ENCODE measurements around the gene PRKCH.

Gene PRKCH

DNA sequence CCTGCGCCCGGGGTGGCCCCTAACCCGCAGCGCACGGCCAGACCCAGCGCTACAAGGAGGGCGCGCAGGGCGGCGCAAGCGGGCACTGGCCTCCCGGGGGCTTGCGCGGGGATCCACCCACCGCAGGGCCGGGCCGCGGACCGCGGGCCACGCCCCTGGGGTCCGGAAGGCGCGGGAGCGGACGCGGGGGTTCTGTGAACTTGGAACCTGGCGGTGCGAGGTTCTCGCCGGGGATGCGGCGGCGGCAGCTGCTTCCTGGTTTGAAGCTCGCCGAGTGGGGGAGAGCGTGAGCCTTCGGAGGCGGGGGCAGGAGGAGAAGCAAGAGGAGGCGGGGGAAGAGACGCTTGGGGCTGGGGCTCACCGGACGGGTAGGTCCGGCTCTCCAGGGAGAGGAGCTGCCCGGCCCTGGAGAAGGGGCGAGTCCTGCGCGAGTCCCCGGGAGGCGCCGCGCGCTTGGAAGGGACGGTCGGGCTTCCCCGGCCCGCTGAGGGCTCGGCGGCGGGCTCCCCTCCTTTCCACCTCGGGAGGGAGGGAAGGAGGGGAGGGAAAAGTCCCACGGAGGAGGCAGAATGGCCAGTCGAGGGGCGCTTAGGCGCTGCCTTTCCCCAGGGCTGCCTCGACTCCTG lies at the start of gene PRKCH:
TSS of gene PRKCH (plus strand) at position 195 of the 626 bp plus-strand sequence. CDS start 523 bp downstream, outside the sequence.
- no peaks in the 10 kb centered on the region for H3K36me3 ChIP-seq (ENCODE audit: insufficient read depth, low read length)
- peaks cover 30% of the 10 kb centered on the region for H3K27me3 ChIP-seq (ENCODE audit: insufficient read depth, low read length)
- peak within 1 kb of the TSS; percentile 86 for H3K4me3 ChIP-seq (ENCODE audit: low read depth, low read length)
- H3K4me1 ChIP-seq (ENCODE audit: control insufficient read depth, insufficient read depth, low read length, unreplicated experiment), result peaks cover 4% of the 10 kb centered on the region
- H3K79me2 ChIP-seq (ENCODE audit: control insufficient read depth, insufficient read depth, low read length, unreplicated experiment), result no peaks in the 10 kb centered on the region
- peak within 1 kb of the TSS; percentile 86 for H2AFZ ChIP-seq (ENCODE audit: low read length, unreplicated experiment)
- no peak within 1 kb of the TSS for H3K27ac ChIP-seq (ENCODE audit: low read depth, low read length)

DNA sequence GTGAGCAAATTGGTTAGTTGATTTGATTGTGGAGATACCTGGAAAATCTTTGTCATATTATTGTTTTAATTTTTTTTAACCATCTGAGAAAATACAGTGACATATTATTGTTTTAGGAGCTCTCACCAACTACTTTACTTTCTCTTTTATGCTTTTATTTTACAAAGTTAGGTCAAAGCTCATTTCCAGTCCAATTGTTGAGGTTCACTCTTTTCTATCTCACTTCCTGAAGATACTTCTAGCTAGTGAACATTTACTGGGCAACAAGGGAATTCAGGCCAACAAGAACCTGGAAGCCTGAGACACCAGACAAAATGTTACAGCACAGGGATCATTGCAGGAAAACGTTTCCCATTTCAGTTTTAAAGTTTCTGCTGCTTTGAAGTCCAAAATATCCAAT lies 44.1 kb upstream of the PRKCH start:
- no peaks in the 10 kb centered on the region for H3K4me1 ChIP-seq (ENCODE audit: control insufficient read depth, insufficient read depth, low read length, unreplicated experiment)
- no peaks in the 10 kb centered on the region for H3K36me3 ChIP-seq (ENCODE audit: insufficient read depth, low read length)
- H3K79me2 ChIP-seq (ENCODE audit: control insufficient read depth, insufficient read depth, low read length, unreplicated experiment), result no peaks in the 10 kb centered on the region
- no peak overlapping the region for H3K27ac ChIP-seq (ENCODE audit: low read depth, low read length)
- no peak overlapping the region for H2AFZ ChIP-seq (ENCODE audit: low read length, unreplicated experiment)
- H3K27me3 ChIP-seq (ENCODE audit: insufficient read depth, low read length), result peaks cover 31% of the 10 kb centered on the region
- H3K4me3 ChIP-seq (ENCODE audit: low read depth, low read length), result no peak overlapping the region

DNA sequence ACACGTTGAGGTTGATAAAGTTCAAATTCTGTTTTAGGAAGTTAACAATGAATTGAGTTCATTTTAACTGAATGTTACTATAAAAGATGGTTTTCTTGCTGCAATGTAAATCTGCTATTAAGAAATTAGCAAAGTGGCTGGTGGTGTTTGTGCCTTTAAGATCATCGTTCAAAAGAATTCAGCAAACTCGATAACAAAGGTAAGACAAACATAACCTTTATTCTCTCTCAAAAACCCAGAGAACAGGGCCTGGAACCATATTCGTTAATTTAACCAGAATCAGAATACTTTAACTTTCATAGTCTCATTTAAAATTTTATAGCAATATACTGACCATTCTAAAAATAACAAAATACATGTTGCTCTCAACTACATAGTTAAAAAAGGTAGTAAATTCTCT lies 43.6 kb upstream of the PRKCH start:
- no peaks in the 10 kb centered on the region for H3K4me1 ChIP-seq (ENCODE audit: control insufficient read depth, insufficient read depth, low read length, unreplicated experiment)
- no peak overlapping the region for H3K4me3 ChIP-seq (ENCODE audit: low read depth, low read length)
- H3K27ac ChIP-seq (ENCODE audit: low read depth, low read length), result no peak overlapping the region
- no peaks in the 10 kb centered on the region for H3K36me3 ChIP-seq (ENCODE audit: insufficient read depth, low read length)
- no peaks in the 10 kb centered on the region for H3K79me2 ChIP-seq (ENCODE audit: control insufficient read depth, insufficient read depth, low read length, unreplicated experiment)
- no peak overlapping the region for H2AFZ ChIP-seq (ENCODE audit: low read length, unreplicated experiment)
- peaks cover 31% of the 10 kb centered on the region for H3K27me3 ChIP-seq (ENCODE audit: insufficient read depth, low read length)

DNA sequence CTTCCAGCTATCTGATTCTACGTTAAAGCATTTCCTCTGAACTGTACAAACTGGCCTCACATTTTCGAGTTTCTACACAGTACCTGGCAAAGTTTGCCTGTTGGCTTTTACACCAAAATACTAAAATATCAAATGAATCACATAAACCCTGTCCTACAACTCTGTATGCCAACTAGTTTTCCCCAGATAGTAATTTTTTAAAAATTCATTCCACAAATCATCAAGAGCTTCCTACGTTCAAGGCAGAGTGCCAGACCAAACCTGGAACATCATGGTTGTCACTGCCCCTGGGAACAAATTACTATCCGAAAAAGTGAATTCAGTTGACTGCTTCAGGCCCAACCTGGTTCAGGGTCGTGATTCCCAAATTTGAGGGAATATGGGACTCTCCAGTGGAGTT lies 42.3 kb upstream of the PRKCH start:
- Histone ChIP-seq H2AFZ (ENCODE audit: low read length, unreplicated experiment) (no peak overlapping the region), H3K27me3 (ENCODE audit: insufficient read depth, low read length) (peaks cover 31% of the 10 kb centered on the region), H3K79me2 (ENCODE audit: control insufficient read depth, insufficient read depth, low read length, unreplicated experiment) (no peaks in the 10 kb centered on the region), H3K4me1 (ENCODE audit: control insufficient read depth, insufficient read depth, low read length, unreplicated experiment) (no peaks in the 10 kb centered on the region), H3K4me3 (ENCODE audit: low read depth, low read length) (no peak overlapping the region), H3K36me3 (ENCODE audit: insufficient read depth, low read length) (no peaks in the 10 kb centered on the region), H3K27ac (ENCODE audit: low read depth, low read length) (no peak overlapping the region)

DNA sequence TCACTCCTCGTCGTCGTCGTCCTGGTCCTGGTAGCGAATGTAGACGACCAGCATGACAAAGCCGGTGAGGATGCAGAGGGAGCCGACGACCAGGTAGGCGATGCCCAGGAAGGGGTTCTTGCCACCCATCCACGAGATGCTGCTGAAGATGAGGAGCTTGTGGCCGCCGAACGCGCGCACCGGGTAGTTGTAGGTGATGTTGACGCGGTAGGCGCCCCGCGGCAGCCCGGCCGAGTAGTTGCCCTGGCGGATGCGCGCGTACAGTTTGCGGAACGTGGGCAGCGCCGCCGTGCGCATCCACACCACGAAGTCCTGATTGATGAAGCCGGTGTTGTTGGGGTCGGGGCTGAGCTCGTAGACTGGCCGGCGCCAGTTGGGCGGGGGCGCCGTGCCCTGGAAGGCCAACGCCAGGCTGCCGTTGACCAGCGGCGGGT lies 41.3 kb upstream of the PRKCH start:
- H3K27ac ChIP-seq (ENCODE audit: low read depth, low read length), result no peak overlapping the region
- peak overlapping the region; percentile 77 for H2AFZ ChIP-seq (ENCODE audit: low read length, unreplicated experiment)
- peaks cover 2% of the 10 kb centered on the region for H3K4me1 ChIP-seq (ENCODE audit: control insufficient read depth, insufficient read depth, low read length, unreplicated experiment)
- no peaks in the 10 kb centered on the region for H3K79me2 ChIP-seq (ENCODE audit: control insufficient read depth, insufficient read depth, low read length, unreplicated experiment)
- H3K36me3 ChIP-seq (ENCODE audit: insufficient read depth, low read length), result no peaks in the 10 kb centered on the region
- peak overlapping the region; percentile 74 for H3K4me3 ChIP-seq (ENCODE audit: low read depth, low read length)
- peaks cover 31% of the 10 kb centered on the region for H3K27me3 ChIP-seq (ENCODE audit: insufficient read depth, low read length)

DNA sequence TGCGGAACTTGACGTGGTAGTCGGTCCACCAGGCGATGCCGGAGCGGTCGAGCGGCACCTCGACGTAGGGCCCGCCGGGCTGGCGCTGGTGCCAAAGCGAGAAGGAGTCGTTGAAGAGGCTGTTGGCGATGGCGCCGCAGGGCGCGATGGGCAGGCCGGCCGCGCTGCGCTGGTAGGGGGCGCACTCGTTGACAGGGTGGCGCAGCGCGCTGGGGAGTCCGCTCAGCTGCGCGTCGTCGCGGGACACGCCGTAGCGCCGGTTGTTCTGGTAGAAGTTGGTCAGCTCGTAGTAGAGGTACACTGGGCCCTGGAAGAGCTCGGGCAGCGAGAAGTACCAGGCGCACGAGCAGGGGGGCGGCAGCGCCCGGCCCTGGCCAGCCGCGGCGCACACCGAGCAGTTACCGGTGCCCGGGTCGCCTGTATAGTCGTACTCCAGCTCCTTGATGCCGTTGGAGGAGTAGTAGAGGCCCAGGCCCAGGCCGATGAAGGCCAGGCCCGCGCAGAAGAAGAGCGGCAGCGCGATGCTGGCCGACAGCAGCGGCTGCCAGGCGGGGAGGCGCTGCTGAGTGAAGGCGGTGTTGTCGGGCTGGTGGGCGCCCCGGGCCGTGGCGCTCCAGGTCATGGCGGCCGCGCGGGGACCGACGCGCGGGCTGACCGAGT lies 40.7 kb upstream of the PRKCH start:
- Histone ChIP-seq H3K27me3 (ENCODE audit: insufficient read depth, low read length) (peaks cover 29% of the 10 kb centered on the region), H3K27ac (ENCODE audit: low read depth, low read length) (no peak overlapping the region), H3K4me3 (ENCODE audit: low read depth, low read length) (peak overlapping the region; percentile 74), H2AFZ (ENCODE audit: low read length, unreplicated experiment) (peak overlapping the region; percentile 77), H3K36me3 (ENCODE audit: insufficient read depth, low read length) (no peaks in the 10 kb centered on the region), H3K79me2 (ENCODE audit: control insufficient read depth, insufficient read depth, low read length, unreplicated experiment) (no peaks in the 10 kb centered on the region), H3K4me1 (ENCODE audit: control insufficient read depth, insufficient read depth, low read length, unreplicated experiment) (peaks cover 8% of the 10 kb centered on the region)

DNA sequence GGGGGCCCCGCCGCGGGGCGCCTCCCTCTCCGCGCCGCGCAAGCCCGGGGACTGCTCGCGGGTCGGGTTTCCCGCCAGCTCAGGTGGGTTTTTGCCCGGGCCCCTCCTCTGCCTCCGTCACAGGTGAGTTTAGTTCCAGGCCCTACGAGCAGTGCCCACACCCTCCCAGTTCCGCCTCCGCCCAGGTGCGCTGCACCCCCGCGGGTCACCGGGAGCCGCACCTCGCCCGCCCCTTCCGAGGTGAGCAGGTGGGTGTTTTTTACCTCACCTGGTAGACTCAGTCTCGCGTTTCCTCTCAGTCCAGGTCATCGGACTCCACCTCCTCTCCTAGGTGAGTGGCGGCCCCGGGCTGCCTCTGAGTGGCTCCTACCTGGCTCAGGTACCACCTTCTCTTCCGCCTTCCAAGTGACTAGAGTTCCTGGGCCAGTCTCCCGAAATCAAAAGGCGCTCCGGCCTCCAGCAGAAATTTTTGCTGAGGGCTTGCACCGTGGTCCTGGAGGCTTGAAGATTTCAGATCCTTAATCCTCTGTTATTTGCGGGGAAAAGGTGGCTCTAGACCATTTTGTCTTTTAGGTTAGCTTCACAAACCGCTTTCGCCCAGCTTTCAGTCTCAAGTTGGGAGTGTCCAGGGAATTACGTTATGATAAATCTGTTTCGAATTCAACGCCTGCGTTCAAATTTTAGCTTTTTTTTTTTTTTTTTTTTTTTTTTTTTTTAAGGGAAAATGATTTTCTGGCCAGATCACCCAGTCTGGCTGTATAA lies 40.0 kb upstream of the PRKCH start, which contains the start of gene TMEM30B:
TSS of gene TMEM30B (minus strand) at position 153 of the 762 bp plus-strand sequence. CDS start 191 bp downstream, outside the sequence.
- Histone ChIP-seq H3K27ac (ENCODE audit: low read depth, low read length) (no peak within 1 kb of the TSS), H3K4me3 (ENCODE audit: low read depth, low read length) (peak within 1 kb of the TSS; percentile 74), H3K27me3 (ENCODE audit: insufficient read depth, low read length) (peaks cover 28% of the 10 kb centered on the region), H3K4me1 (ENCODE audit: control insufficient read depth, insufficient read depth, low read length, unreplicated experiment) (peaks cover 13% of the 10 kb centered on the region), H2AFZ (ENCODE audit: low read length, unreplicated experiment) (peak within 1 kb of the TSS; percentile 77), H3K36me3 (ENCODE audit: insufficient read depth, low read length) (no peaks in the 10 kb centered on the region), H3K79me2 (ENCODE audit: control insufficient read depth, insufficient read depth, low read length, unreplicated experiment) (no peaks in the 10 kb centered on the region)

DNA sequence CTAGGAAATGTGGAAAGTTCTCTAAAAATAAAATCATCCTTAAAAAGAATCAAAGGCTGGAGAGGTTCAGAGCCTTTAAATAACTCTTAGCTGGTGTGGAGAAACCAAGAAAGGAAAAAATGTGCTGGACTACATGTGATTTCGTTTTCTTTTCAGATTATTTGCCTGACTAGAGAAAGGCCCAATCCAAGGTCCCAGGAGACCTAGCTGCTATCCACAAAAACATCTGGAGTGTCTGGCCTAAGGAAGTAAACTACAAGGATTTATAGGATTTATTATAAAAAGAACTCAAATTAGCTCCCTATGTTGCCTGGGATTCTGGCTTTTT lies 39.5 kb upstream of the PRKCH start:
- Histone ChIP-seq H3K27ac (ENCODE audit: low read depth, low read length) (no peak overlapping the region), H3K4me3 (ENCODE audit: low read depth, low read length) (no peak overlapping the region), H3K79me2 (ENCODE audit: control insufficient read depth, insufficient read depth, low read length, unreplicated experiment) (no peaks in the 10 kb centered on the region), H3K27me3 (ENCODE audit: insufficient read depth, low read length) (peaks cover 28% of the 10 kb centered on the region), H3K36me3 (ENCODE audit: insufficient read depth, low read length) (no peaks in the 10 kb centered on the region), H3K4me1 (ENCODE audit: control insufficient read depth, insufficient read depth, low read length, unreplicated experiment) (peaks cover 13% of the 10 kb centered on the region), H2AFZ (ENCODE audit: low read length, unreplicated experiment) (no peak overlapping the region)

DNA sequence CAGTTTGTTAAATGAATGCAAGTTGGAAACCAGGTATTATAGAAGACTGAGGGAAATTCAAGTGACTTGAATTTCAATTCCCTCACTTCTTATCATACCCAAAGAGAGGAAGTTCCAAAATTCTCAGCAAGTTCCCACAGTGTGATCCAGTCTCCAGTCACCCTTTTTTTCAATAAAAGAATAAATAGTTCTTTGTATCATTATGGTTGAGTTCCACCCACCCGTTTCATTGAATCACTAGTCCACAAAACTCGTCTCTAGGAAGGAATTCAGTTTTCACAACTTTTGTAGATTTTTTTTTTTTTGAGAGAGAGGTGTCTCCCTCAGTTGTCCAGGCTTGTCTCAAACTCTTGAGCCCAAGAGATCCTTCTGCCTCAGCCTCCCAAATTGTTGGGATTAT lies 38.6 kb upstream of the PRKCH start:
- Histone ChIP-seq H3K4me1 (ENCODE audit: control insufficient read depth, insufficient read depth, low read length, unreplicated experiment) (peaks cover 13% of the 10 kb centered on the region), H3K79me2 (ENCODE audit: control insufficient read depth, insufficient read depth, low read length, unreplicated experiment) (no peaks in the 10 kb centered on the region), H3K27me3 (ENCODE audit: insufficient read depth, low read length) (peaks cover 28% of the 10 kb centered on the region), H3K27ac (ENCODE audit: low read depth, low read length) (no peak overlapping the region), H3K4me3 (ENCODE audit: low read depth, low read length) (no peak overlapping the region), H3K36me3 (ENCODE audit: insufficient read depth, low read length) (no peaks in the 10 kb centered on the region), H2AFZ (ENCODE audit: low read length, unreplicated experiment) (no peak overlapping the region)

DNA sequence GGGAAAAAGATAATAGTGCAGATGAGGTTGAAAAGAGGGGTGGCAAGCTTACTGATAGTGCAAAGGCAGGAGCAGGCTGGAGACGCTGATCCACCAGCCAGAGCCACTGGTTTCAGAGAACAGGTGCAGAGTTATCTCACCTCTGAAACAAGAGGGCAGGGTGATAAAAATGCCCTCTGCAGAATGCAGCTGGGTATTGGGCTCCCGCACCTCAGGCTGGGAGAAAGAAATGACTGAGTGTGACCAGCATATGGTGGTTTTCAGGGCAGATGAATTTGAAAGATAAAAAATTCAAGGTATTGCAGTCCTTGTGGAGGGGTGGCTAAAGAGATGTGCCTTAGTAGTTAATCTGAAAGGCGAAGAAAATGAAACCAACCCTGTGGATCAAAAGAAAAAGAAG lies 37.4 kb upstream of the PRKCH start:
- Histone ChIP-seq H3K79me2 (ENCODE audit: control insufficient read depth, insufficient read depth, low read length, unreplicated experiment) (no peaks in the 10 kb centered on the region), H3K27ac (ENCODE audit: low read depth, low read length) (no peak overlapping the region), H2AFZ (ENCODE audit: low read length, unreplicated experiment) (no peak overlapping the region), H3K27me3 (ENCODE audit: insufficient read depth, low read length) (peaks cover 27% of the 10 kb centered on the region), H3K4me3 (ENCODE audit: low read depth, low read length) (no peak overlapping the region), H3K4me1 (ENCODE audit: control insufficient read depth, insufficient read depth, low read length, unreplicated experiment) (peaks cover 13% of the 10 kb centered on the region), H3K36me3 (ENCODE audit: insufficient read depth, low read length) (no peaks in the 10 kb centered on the region)
